Epithelial cell of esophagus (primary cell): ENCODE results near the gene CSNK1G1.
A peak's percentile ranks its signal among the peaks of the same experiment; 100 is the strongest.
"Not testable (repeated sequence)": the region's sequence is repeated elsewhere in the genome, so short reads cannot be mapped to it uniquely, and the experiment has no call there.

Experiments
- DNase-seq: peaks from one replicate; pipeline ENCODE4 v3.0.0; 2010; ENCODE audit warnings: low read depth
- H3K4me3 ChIP-seq: 2 replicates; pipeline ENCODE4 v1.5.1; 2011; ENCODE audit warnings: mild to moderate bottlenecking, low read length, control low read depth
- TF ChIP-seq, protein P1 (sequence below): IDR thresholded peaks from 2 replicates; pipeline ENCODE4 v1.5.1; 2011; ENCODE audit warnings: low read depth, mild to moderate bottlenecking, low read length, control low read depth, inconsistent platforms; ENCODE audit not compliant: insufficient read depth; ENCODE audit errors: missing control alignments

CSNK1G1 gene

DNA sequence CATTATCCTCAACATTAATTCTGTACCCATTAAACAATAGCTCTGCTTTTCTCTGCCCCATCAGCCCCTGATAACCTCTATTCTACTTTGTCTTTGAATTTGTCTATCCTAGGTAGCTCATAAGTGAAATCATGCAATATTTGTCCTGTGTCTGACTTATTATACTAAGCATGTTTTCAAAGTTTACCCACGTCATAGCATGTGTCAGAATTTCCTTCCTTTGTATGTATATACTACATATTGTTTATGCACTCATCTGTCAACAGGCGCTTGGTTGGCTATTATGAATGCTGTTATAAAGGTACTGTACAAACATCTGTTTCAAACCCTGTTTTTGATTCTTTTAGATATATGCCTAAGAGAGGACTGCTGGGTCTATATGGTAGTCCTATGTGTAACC lies 18.2 kb downstream of the CSNK1G1 start:
- TF ChIP-seq, protein P1, sequence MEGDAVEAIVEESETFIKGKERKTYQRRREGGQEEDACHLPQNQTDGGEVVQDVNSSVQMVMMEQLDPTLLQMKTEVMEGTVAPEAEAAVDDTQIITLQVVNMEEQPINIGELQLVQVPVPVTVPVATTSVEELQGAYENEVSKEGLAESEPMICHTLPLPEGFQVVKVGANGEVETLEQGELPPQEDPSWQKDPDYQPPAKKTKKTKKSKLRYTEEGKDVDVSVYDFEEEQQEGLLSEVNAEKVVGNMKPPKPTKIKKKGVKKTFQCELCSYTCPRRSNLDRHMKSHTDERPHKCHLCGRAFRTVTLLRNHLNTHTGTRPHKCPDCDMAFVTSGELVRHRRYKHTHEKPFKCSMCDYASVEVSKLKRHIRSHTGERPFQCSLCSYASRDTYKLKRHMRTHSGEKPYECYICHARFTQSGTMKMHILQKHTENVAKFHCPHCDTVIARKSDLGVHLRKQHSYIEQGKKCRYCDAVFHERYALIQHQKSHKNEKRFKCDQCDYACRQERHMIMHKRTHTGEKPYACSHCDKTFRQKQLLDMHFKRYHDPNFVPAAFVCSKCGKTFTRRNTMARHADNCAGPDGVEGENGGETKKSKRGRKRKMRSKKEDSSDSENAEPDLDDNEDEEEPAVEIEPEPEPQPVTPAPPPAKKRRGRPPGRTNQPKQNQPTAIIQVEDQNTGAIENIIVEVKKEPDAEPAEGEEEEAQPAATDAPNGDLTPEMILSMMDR = no peak
- peak; percentile 20 for DNase-seq
- no peak overlapping the region for H3K4me3 ChIP-seq

DNA sequence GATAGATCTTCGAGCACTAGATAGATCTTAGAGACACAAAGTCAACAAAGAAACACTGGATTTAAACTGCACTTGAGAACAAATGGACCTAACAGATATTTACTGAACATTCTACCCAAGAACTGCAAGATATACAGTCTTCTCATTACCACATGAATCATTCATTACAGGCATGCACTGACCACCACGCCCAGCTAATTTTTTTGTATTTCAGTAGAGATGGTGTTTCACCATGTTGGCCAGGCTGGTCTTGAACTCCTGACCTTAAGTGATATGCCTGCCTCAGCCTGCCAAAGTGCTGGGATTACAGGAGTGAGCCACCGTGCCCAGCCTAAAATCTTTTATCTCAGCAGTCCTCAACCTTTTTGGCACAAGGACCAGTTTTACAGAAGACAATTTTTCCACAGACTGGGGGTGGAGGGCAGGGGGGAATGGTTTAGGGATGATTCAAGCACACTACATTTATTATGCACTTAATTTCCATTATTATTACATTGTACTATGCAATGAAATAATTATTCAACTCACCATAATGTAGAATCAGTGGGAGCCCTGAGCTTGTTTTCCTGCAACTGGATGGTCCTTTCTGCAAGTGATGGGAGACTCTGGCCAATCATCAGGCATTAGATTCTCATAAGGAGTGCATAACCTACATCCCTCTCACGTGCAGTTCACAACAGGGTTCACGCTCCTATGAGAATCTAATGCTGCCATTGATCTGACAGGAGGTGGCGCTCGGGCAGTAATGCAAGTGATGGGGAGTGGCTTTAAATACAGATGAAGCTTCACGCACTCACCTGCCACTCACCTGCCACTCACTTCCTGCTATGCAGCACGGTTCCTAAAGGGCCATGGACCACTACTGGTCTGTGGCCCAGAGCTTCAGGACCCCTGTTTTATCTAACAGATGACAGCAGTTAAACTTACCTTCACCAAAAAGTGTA lies 21.7 kb downstream of the CSNK1G1 start:
- no peak overlapping the region for H3K4me3 ChIP-seq
- DNase-seq = peak; percentile 32
- TF ChIP-seq, protein P1 = peak; percentile 7

DNA sequence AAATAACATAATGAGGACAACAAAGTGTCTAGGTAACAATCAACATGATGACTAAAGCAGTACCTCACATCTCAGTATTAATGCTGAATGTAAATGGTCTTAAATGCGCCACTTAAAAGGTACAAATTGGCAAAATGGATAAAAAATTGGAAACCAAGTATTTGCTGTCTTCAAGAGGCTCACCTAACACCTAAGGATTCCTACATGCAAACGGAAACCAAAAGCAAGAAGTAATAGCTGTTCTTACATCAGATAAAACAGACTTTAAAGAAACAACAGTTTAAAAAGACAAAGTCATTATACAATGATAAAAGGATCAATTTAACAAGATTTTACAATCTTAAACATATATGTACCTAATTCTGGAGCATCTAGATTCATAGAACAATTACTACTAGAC lies 22.5 kb downstream of the CSNK1G1 start:
- TF ChIP-seq, protein P1 = no peak
- no peak overlapping the region for H3K4me3 ChIP-seq
- no peak for DNase-seq

DNA sequence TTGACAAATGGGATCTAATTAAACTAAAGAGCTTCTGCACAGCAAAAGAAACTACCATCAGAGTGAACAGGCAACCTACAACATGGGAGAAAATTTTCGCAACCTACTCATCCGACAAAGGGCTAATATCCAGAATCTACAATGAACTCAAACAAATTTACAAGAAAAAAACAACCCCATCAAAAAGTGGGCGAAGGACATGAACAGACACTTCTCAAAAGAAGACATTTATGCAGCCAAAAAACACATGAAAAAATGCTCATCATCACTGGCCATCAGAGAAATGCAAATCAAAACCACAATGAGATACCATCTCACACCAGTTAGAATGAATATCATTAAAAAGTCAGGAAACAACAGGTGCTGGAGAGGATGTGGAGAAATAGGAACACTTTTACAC lies 24.3 kb downstream of the CSNK1G1 start:
- DNase-seq, H3K4me3 ChIP-seq: not testable (repeated sequence)

- not testable (repeated sequence) for DNase-seq, H3K4me3 ChIP-seq
Observed at GRCh38 chr15:64326975-64327374, 29.0 kb downstream of the CSNK1G1 start.

- peak overlapping the region; percentile 29 for H3K4me3 ChIP-seq
- peak; percentile 39 for DNase-seq
Observed at GRCh38 chr15:64326458-64326857, 29.5 kb downstream of the CSNK1G1 start.

- H3K4me3 ChIP-seq = no peak overlapping the region
- peak; percentile 38 for DNase-seq
- TF ChIP-seq, protein P1 = no peak
Observed at GRCh38 chr15:64324165-64324877, 31.7 kb downstream of the CSNK1G1 start.

DNA sequence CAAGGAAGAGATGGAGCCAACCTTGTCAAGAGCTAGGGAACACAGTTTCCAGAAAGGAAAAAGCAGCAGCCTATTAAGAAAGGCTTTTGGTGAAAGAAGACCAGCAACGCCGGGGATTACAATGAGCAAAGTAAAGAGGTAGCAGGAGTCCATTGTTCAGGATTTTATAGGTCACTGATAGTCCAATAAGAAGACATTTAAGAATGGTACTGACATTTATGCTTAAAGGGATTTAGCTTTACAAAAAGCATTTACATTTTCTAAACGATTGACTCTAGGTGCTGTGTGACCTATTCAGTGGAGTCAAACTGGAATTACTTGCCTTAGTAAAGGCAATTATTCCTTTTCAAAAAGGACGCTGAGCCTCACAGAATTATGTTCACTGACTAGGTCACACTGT lies 40.8 kb downstream of the CSNK1G1 start:
- TF ChIP-seq, protein P1 = no peak
- DNase-seq = no peak
- no peak overlapping the region for H3K4me3 ChIP-seq
